Measurements from ENCODE around the gene SEMA6A.

- TF ChIP-seq CTCF (conservative IDR thresholded peaks at IDR 0.05; ENCODE audit: low read length) (no peak), EZH2phosphoT487 (IDR thresholded peaks at IDR 0.05; ENCODE audit: borderline replicate concordance, low read depth, low read length) (no peak)
Measured at GRCh38 chr5:116454417-116454927, 120.2 kb downstream of the SEMA6A start.
